Activated gamma-delta T cell treated with anti-CD3 and anti-CD28 coated beads, Interleukin-2, amount 50 U/mL, for 16 hours (primary cell): ENCODE results near the gene MTA2.

Experiments
- DNase-seq: peaks from one replicate; pipeline ENCODE4 v3.0.0-alpha.2; 2020; ENCODE audit warnings: low read depth

The MTA2 gene

GRCh38 chr11:62612366-62613290 lies 11.0 kb upstream of the MTA2 start, which contains the start of the genes EML3 and ROM1:
Gene EML3, minus strand, starts transcription at chr11:62612775. Its CDS starts 318 bp downstream, at chr11:62612457.
Gene ROM1, plus strand, starts transcription at chr11:62613257. Its CDS starts 25 bp downstream, at chr11:62613282.
- peak; percentile 83 for DNase-seq

- DNase-seq = no peak
Measured at GRCh38 chr11:62611705-62612365, 10.2 kb upstream of the MTA2 start.

DNA sequence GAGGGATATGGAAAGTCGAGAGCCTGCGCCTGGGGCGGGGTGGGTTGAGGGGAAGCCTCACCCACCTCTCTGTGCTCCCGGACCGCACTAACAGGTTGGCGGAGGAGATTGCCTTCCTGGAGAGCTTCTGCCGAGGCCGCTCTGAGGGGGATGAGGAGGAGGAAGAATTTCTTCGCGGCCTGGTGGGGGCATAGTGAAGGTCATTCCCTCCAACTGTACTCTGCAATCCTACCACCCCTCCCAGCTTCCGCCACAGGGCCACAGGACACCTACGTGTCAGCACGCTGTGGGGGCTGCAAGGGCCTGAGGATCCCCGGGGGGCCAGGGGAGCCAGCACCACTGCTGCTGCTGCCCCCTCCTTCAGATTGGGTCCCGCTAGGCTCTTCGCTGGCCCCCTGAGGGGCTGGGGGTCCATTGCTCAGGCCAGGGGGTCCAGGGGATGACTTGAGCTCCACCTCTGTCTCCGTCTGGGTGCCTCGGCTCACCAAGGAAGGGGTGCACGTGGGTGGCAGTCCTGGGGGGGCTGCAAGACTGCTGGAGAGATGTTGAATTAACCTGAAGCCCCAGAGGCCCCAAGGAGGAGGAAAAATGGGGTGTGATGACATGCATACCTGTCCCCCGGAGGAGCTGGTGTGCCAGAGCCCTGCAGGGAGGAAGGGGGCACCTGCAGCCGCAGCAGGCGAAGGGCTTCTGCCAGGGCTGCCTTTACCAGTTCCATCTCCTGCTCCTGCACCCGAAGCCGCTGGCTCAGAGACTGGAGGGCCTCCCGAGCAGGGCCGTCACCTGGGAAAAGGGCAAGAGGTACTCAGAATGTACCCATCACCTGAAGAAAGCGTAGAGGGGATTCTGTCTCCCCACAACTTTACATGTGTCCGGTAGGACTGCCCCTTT lies 9.4 kb upstream of the MTA2 start:
- no peak for DNase-seq

GRCh38 chr11:62610403-62610802 lies 8.7 kb upstream of the MTA2 start:
- no peak for DNase-seq

DNA sequence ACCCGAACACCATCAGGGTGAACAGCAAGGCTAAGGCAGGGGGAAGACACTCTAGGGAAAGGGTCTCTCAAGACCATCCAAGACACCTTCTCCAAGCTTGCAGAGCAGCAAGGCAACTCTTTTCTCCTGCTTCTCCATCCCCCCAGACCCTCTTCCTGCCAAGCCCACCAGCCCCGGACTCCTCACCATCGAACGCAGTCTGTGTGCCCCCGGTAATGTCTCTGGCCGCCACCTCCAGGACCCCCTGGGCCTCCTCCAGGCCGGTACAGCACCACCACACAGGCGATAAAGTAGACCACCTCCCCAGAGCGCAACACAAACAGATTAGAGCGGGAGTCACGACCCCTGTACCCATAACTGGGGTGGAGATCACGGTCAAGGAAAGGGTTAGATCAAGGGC lies 7.1 kb upstream of the MTA2 start:
- no peak for DNase-seq

DNA sequence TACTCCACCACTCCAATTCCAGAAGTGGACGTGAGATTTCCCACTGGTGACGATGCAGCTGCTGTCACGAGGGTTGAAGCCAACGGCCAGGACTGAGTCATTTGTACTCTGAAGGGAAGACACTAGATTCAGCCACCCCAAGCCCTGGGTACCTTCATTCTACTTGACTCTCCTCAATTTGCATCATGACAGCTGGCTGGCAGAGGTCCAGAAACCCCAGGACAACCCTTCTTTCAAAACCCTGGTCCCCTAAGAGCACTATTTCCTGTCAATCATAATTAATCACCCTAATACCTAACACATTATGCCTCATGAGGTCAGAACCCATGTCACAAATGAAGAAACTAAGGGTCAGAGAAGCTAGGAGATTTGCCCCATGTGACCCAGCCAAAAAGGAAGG lies 6.0 kb upstream of the MTA2 start:
- no peak for DNase-seq

DNA sequence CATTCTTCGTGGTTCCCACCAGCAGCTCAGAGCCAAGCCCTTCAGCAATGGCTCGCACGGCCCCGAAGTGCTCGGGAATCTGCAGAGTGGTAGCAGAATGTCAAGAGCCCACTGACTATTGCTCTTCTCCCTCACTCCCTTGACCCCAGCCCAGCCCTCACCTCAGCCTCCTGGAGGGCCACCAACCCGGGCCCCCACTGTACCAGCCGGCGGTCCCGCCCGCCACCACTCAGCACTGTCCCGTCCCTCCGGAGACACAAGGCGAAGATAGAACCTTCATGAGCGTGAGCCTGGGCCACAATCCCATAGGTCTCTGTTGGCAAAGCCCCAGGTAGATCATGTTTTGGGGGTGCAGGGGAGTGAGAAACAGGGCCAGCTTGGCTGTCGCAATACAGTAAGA lies 4.2 kb upstream of the MTA2 start:
- DNase-seq = no peak

- no peak for DNase-seq
Measured at GRCh38 chr11:62605467-62605866, 3.8 kb upstream of the MTA2 start.

- no peak for DNase-seq
Measured at GRCh38 chr11:62604460-62605120, 2.9 kb upstream of the MTA2 start.

- no peak for DNase-seq
Measured at GRCh38 chr11:62603776-62604299, 2.2 kb upstream of the MTA2 start.

- DNase-seq = no peak
Measured at GRCh38 chr11:62603072-62603408, 1.4 kb upstream of the MTA2 start.

- no peak for DNase-seq
Measured at GRCh38 chr11:62602141-62603071, 741 bp upstream of the MTA2 start.

DNA sequence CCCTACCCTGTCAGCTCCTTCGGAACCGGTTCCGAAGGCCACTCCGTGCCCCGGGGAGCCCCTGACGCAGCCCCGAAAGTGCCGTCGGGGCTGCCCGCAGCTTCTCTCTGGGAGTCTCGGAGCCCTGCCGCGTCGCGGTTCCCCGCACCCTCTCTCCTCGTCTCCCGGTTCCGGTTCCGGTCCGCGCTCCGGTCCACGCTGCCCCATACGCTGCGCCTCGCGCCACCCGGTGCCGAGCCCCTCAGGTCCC lies 618 bp downstream of the MTA2 start:
- peak; percentile 24 for DNase-seq

DNA sequence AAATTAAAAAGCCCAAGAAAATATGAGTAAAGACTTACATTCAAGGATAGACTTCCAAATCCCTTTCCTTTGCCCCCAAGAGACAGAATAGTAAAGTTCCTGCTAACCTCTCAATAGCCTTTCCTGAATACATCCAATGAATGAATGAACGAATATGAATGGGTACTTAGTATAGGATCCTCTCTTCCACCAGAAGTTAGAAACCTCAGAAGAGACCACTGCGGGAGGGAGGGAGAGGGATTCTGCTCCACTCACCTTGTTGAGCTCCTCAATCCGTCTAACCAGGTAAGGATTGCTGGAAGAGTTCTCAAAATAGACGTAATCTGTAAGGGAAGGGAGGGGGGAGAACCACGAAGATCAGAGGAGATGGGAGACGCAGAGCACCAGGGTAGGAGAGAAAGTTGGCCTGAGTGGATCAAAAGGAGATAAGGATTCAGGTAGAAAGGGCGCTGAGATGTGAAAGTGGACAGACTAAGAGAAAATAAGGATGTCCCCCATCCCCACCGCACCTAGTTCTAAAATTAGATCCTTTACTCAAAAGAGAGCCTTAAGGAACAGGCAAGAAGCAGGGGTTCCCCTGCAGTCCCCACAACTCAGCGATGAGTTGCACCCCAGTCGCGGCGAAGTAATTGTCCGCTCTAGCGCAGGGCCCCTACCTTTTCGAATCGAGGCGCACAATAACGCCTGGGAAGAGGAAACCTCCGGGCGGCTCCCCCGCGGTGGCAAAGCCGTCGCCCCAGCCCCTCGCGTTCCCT lies 1.1 kb downstream of the MTA2 start:
- no peak for DNase-seq

- no peak for DNase-seq
Measured at GRCh38 chr11:62599901-62600300, 1.8 kb downstream of the MTA2 start.

DNA sequence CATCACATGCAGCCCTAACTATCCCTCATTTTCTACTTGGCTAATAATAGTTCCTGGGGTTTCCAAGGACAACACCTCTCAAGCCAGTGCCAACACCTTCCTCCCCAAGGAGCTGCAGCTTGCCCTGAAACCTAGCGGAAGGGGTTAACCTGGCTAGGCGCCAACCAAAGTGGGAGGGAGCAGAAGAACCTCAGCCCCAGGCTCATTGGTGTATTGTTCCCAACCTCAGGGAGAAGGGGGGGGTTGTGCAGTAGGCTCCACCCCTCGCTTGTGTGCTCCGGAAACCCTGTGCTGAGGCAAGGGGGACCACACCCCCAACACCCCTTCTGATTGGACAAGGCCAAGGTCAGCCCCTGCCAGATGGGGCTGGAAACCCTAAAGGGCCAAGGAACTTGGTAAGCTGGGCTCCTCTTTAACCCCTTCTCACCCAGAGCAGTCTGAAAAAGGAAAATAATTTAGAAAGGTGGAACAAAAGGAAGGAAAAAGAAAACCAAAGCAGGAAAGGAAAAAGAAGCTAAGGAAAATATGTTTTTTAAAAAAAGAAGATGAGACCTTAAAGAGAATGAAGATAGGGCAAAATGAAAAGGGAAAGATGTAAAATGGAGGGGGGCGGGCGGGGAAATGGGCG lies 2.5 kb downstream of the MTA2 start:
- DNase-seq = peak; percentile 93

DNA sequence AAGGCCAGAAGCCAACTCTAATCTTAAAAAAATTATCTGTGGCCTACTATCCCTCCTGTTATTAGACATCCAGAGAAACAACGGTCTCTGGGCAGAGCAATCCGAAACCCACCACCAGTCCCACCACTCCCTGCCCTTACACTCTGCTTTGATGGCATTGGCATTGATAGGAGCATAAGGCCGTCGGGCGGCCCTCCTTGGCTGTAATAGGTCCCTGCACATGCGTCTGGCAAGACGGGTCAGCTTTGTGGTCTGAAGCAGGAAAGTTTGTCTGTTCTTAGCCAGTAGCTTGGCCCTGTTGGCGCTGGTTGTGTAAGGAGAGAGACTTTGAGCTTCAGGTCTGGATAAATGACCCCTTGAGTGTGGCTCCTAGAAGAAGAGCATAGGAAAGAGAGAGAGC lies 6.5 kb downstream of the MTA2 start:
- DNase-seq = no peak

GRCh38 chr11:62593434-62594044 lies 8.1 kb downstream of the MTA2 start:
- DNase-seq = peak; percentile 61

DNA sequence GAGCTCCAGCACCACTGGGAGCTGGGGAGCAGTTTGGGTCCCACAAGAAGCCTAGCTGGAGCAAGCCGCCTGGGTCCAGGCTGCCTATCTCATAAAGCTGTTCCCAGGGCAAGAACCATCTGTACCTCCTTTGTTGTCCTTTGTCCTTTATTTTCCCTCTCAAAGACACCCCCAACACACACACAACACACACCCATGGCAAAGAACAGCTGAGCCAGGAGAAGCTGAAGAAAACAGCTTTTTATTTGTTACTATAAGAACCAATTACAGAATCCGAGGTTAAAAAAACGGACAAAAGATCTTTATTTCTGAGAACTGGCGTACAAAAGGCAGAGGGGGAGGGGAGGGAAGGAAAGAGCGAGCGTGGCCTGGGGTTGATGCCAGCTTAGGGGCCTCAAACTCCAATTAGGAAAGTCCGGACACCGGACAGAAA lies 8.7 kb downstream of the MTA2 start:
- no peak for DNase-seq
